ENCODE results near the gene FAAP20.

DNA sequence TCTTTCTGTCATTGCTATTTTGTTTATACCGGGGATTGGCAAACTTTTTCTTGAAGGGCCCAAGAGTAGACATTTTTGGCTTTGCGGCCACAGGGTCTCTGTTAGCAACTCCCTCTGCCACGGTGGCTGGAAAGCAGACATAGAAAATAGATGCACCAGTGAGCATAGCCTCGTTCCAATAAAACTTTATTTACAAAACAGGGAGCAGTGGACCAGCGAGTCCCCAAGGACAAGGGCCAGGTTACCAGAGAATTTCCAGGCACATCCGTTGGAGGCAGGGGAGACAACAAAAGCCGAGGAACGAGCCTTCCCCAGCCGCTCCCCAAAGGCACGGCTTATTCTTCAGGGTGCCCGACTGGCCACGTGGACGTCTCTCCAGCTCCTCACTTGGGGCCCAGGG lies 26.5 kb downstream of the FAAP20 start:
- TF ChIP-seq, protein P1, sequence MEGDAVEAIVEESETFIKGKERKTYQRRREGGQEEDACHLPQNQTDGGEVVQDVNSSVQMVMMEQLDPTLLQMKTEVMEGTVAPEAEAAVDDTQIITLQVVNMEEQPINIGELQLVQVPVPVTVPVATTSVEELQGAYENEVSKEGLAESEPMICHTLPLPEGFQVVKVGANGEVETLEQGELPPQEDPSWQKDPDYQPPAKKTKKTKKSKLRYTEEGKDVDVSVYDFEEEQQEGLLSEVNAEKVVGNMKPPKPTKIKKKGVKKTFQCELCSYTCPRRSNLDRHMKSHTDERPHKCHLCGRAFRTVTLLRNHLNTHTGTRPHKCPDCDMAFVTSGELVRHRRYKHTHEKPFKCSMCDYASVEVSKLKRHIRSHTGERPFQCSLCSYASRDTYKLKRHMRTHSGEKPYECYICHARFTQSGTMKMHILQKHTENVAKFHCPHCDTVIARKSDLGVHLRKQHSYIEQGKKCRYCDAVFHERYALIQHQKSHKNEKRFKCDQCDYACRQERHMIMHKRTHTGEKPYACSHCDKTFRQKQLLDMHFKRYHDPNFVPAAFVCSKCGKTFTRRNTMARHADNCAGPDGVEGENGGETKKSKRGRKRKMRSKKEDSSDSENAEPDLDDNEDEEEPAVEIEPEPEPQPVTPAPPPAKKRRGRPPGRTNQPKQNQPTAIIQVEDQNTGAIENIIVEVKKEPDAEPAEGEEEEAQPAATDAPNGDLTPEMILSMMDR (IDR thresholded peaks at IDR 0.05): no peak
- TF ChIP-seq POLR2A (IDR thresholded peaks at IDR 0.05): no peak
